HepG2 (cell line): ENCODE data around the gene NOM1. TPM values are rescaled to one million over a fixed set of nuclear protein-coding genes. Genes with fewer than 3 reads are reported as not detected.

ENCODE experiments used
- EP300 ChIP-seq, 3 experiments: sonication (generic) in 1 of 3; formaldehyde crosslinking in 1 of 3; IDR thresholded peaks; 2 replicates each; pipeline versions ENCODE4 v1.5.1 to v1.6.1; 2011 to 2020; ENCODE audit warnings: low read depth in 2 of 3, low read length in 2 of 3, borderline replicate concordance in 1 of 3, improper control_type of control experiment in 1 of 3, mild to moderate bottlenecking in 1 of 3, missing genetic modification reagents in 1 of 3, moderate library complexity in 1 of 3
- FOXA1 ChIP-seq, 2 experiments: fragments of 450-650 bp in 1 of 2; sonication (generic) in 1 of 2; formaldehyde crosslinking in 1 of 2; IDR thresholded peaks; 2 replicates each; pipeline versions ENCODE4 v1.4.0 to v1.6.1; 2016 to 2020; ENCODE audit warnings: missing genetic modification reagents in 1 of 2
- HDAC2 ChIP-seq: sonication (generic); formaldehyde crosslinking; IDR thresholded peaks from 2 replicates; pipeline ENCODE4 v1.4.0; 2020; ENCODE audit warnings: missing genetic modification reagents
- KLF9 ChIP-seq: IDR thresholded peaks from 2 replicates; pipeline ENCODE4 v1.6.1; 2016; ENCODE audit warnings: low read depth
- MAZ ChIP-seq, 2 experiments: sonication (generic) in 1 of 2; formaldehyde crosslinking in 1 of 2; IDR thresholded peaks; 2 replicates each; pipeline versions ENCODE4 v1.5.0 to v1.6.1; 2012 to 2020; ENCODE audit warnings: low read depth in 2 of 2, mild to moderate bottlenecking in 2 of 2, borderline replicate concordance in 1 of 2, improper control_type of control experiment in 1 of 2, low read length in 1 of 2, missing genetic modification reagents in 1 of 2, moderate library complexity in 1 of 2
- NFIB ChIP-seq: sonication (generic); formaldehyde crosslinking; IDR thresholded peaks from 2 replicates; pipeline ENCODE4 v1.9.0; 2021; ENCODE audit warnings: missing genetic modification reagents, mild to moderate bottlenecking, borderline replicate concordance
- SKI ChIP-seq: fragments of 450-650 bp; IDR thresholded peaks from one replicate; pipeline ENCODE4 v1.6.1; 2018; ENCODE audit warnings: mild to moderate bottlenecking; ENCODE audit not compliant: partially characterized antibody
- SMC3 ChIP-seq: IDR thresholded peaks from 2 replicates; pipeline ENCODE4 v1.6.1; 2011; ENCODE audit warnings: low read length, improper control_type of control experiment
- SUZ12 ChIP-seq: fragments of 150-350 bp; IDR thresholded peaks from 2 replicates; pipeline ENCODE4 v1.6.1; 2014; ENCODE audit warnings: low read depth, low read length
- TBX3 ChIP-seq: fragments of 450-650 bp; IDR thresholded peaks from 2 replicates; pipeline ENCODE4 v1.6.1; 2017; ENCODE audit warnings: antibody characterized with exemption, mild to moderate bottlenecking, inconsistent platforms, borderline replicate concordance
- WIZ ChIP-seq: sonication (generic); formaldehyde crosslinking; IDR thresholded peaks from 2 replicates; pipeline ENCODE4 v1.5.1; 2020; ENCODE audit warnings: mild to moderate bottlenecking, missing genetic modification reagents
- ZMYM4 ChIP-seq: sonication (generic); formaldehyde crosslinking; IDR thresholded peaks from 2 replicates; pipeline ENCODE4 v1.8.1; 2023; ENCODE audit warnings: mild to moderate bottlenecking, missing genetic modification reagents
- ZNF292 ChIP-seq: sonication (generic); formaldehyde crosslinking; IDR thresholded peaks from 2 replicates; pipeline ENCODE4 v1.8.1; 2022; ENCODE audit warnings: mild to moderate bottlenecking, low read depth, missing genetic modification reagents, borderline replicate concordance
- ZNF441 ChIP-seq: sonication (generic); formaldehyde crosslinking; IDR thresholded peaks from 2 replicates; pipeline ENCODE4 v1.7.0; 2021; ENCODE audit warnings: missing genetic modification reagents, borderline replicate concordance
- ZNF616 ChIP-seq: sonication (generic); formaldehyde crosslinking; IDR thresholded peaks from 2 replicates; pipeline ENCODE4 v1.5.0; 2020; ENCODE audit warnings: low read depth, mild to moderate bottlenecking, missing genetic modification reagents
- ZNF776 ChIP-seq: sonication (generic); formaldehyde crosslinking; IDR thresholded peaks from 2 replicates; pipeline ENCODE4 v1.4.0; 2020; ENCODE audit warnings: mild to moderate bottlenecking, missing genetic modification reagents
- ZNF850 ChIP-seq: sonication (generic); formaldehyde crosslinking; conservative IDR thresholded peaks from 2 replicates; pipeline ENCODE4 v1.9.0; 2021; ENCODE audit warnings: mild to moderate bottlenecking, missing genetic modification reagents
- polyA plus RNA-seq, 8 experiments: library from polyadenylated mRNA; depleted of rRNA in 3 of 8; stranded (reverse) in 7 of 8; unstranded in 1 of 8; fragments of >200 nt; fragmentation: Illumina TruSeq in 4 of 8; extraction: Trizol in 4 of 8; gene quantifications; 2 replicates each; pipeline versions ENCODE4 v1.2.1 to v1.2.3, GENCODE V29; 2011 to 2016; ENCODE audit warnings: low read depth in 4 of 8, missing spikeins in 1 of 8, mixed read lengths in 1 of 8; ENCODE audit not compliant: insufficient read depth in 1 of 8
- total RNA-seq, 5 experiments: library from RNA; depleted of rRNA; stranded (reverse); fragments of >200 nt; fragmentation: Illumina TruSeq; extraction: Trizol; gene quantifications; 2 replicates each; pipeline ENCODE4 v1.2.3, GENCODE V29; 2016; ENCODE audit warnings: low read depth in 1 of 5
- TF ChIP-seq, protein P1 (sequence below): sonication (generic); formaldehyde crosslinking; IDR thresholded peaks from 2 replicates; pipeline ENCODE4 v1.5.1; 2020; ENCODE audit warnings: mild to moderate bottlenecking, missing genetic modification reagents, moderate library complexity
- TF ChIP-seq, protein P2 (sequence below): IDR thresholded peaks from 2 replicates; pipeline ENCODE4 v1.6.1; 2012; ENCODE audit warnings: low read depth, low read length, improper control_type of control experiment
- TF ChIP-seq, protein P3 (sequence below): sonication (generic); formaldehyde crosslinking; IDR thresholded peaks from 2 replicates; pipeline ENCODE4 v1.5.0; 2020; ENCODE audit warnings: mild to moderate bottlenecking, missing genetic modification reagents

NOM1 gene
- total and polyA plus RNA-seq, 2 of the 13 experiments (the other 11 are each of a cell fraction or from before 2014, with no cell fraction given) = 14.2 to 26.2 TPM

DNA sequence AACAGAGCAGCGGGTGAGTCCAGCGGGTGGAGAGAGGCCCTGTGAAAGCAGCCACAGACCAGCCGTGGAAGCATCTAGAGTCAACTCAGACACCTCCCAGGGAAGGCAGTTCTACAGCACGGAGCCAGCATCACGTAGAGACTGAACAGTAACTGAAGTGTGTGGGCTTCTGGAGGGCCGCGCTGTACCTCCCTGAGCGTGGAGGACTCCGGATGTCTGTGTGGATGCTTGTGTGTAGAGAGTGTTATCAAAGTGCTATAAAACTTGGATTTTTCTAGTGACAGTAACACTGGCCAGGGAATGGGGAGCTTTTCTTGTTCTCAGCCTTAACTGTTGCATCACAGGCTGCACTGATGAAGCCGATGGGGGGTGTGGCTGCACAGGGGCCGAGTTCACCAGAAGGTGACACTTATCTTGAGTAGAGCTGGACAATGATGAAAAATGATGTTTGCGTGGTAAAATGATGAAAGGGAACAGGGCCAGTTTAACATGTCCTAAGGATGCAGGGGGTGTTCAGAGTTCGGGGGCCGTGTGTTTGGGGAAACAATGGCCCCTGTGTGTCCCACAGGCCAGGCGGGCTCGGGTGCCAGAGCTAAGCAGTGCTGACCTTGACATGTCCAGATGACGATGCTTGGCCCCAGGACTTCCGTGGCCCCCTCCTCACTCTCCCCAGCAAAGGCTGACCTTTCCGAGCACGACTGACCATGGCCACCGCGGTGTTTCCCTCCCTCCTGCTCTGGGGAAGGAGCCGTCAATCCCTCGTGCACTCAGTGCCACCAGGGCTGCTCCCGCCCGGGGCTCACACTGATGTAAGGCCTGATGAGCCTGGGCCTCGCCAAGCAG lies 39.1 kb downstream of the NOM1 start (continued):
- no peak for TF ChIP-seq ZNF850
- no peak for TF ChIP-seq FOXA1 (IDR thresholded peaks at IDR 0.05)
- TF ChIP-seq FOXA1 (CRISPR knock-in tag; IDR thresholded peaks at IDR 0.05) = peak; percentile 72
- no peak for TF ChIP-seq ZNF776 (CRISPR knock-in tag)
- no peak for TF ChIP-seq WIZ
- TF ChIP-seq, protein P1, sequence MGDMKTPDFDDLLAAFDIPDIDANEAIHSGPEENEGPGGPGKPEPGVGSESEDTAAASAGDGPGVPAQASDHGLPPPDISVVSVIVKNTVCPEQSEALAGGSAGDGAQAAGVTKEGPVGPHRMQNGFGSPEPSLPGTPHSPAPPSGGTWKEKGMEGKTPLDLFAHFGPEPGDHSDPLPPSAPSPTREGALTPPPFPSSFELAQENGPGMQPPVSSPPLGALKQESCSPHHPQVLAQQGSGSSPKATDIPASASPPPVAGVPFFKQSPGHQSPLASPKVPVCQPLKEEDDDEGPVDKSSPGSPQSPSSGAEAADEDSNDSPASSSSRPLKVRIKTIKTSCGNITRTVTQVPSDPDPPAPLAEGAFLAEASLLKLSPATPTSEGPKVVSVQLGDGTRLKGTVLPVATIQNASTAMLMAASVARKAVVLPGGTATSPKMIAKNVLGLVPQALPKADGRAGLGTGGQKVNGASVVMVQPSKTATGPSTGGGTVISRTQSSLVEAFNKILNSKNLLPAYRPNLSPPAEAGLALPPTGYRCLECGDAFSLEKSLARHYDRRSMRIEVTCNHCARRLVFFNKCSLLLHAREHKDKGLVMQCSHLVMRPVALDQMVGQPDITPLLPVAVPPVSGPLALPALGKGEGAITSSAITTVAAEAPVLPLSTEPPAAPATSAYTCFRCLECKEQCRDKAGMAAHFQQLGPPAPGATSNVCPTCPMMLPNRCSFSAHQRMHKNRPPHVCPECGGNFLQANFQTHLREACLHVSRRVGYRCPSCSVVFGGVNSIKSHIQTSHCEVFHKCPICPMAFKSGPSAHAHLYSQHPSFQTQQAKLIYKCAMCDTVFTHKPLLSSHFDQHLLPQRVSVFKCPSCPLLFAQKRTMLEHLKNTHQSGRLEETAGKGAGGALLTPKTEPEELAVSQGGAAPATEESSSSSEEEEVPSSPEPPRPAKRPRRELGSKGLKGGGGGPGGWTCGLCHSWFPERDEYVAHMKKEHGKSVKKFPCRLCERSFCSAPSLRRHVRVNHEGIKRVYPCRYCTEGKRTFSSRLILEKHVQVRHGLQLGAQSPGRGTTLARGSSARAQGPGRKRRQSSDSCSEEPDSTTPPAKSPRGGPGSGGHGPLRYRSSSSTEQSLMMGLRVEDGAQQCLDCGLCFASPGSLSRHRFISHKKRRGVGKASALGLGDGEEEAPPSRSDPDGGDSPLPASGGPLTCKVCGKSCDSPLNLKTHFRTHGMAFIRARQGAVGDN (CRISPR knock-in tag) = peak; percentile 94
- TF ChIP-seq, protein P2, sequence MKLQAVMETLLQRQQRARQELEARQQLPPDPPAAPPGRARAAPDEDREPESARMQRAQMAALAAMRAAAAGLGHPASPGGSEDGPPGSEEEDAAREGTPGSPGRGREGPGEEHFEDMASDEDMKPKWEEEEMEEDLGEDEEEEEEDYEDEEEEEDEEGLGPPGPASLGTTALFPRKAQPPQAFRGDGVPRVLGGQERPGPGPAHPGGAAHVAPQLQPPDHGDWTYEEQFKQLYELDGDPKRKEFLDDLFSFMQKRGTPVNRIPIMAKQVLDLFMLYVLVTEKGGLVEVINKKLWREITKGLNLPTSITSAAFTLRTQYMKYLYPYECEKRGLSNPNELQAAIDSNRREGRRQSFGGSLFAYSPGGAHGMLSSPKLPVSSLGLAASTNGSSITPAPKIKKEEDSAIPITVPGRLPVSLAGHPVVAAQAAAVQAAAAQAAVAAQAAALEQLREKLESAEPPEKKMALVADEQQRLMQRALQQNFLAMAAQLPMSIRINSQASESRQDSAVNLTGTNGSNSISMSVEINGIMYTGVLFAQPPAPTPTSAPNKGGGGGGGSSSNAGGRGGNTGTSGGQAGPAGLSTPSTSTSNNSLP = no peak
- TF ChIP-seq ZMYM4 (CRISPR knock-in tag) = peak; percentile 72
- TF ChIP-seq SUZ12 = no peak
- TF ChIP-seq ZNF292 = peak; percentile 69; the same call in 1 of the 2 replicates
- TF ChIP-seq NFIB (CRISPR knock-in tag) = no peak
- peak in 1 of 2 experiments; percentile 89; a peak in 3 of 4 replicates for TF ChIP-seq EP300 (IDR thresholded peaks at IDR 0.05; ENCODE audit: low read depth in 2 of 2, low read length in 2 of 2)
- peak; percentile 91 for TF ChIP-seq EP300 (CRISPR knock-in tag; IDR thresholded peaks at IDR 0.05; ENCODE audit: borderline replicate concordance)
- TF ChIP-seq ZNF441 (CRISPR knock-in tag) = no peak
- peak; percentile 60; the same call in 1 of the 2 replicates for TF ChIP-seq MAZ (IDR thresholded peaks at IDR 0.05; ENCODE audit: borderline replicate concordance, low read depth, low read length)
- TF ChIP-seq MAZ (CRISPR knock-in tag; IDR thresholded peaks at IDR 0.05; ENCODE audit: low read depth) = peak; percentile 82
- 0 out of 2 replicates have a peak, but pooled peaks have one; percentile 46 for TF ChIP-seq ZNF616 (CRISPR knock-in tag)
- no peak for TF ChIP-seq KLF9 (CRISPR knock-in tag)
- no peak for TF ChIP-seq SMC3
- peak; percentile 68; the same call in 1 of the 2 replicates for TF ChIP-seq TBX3
- TF ChIP-seq, protein P3, sequence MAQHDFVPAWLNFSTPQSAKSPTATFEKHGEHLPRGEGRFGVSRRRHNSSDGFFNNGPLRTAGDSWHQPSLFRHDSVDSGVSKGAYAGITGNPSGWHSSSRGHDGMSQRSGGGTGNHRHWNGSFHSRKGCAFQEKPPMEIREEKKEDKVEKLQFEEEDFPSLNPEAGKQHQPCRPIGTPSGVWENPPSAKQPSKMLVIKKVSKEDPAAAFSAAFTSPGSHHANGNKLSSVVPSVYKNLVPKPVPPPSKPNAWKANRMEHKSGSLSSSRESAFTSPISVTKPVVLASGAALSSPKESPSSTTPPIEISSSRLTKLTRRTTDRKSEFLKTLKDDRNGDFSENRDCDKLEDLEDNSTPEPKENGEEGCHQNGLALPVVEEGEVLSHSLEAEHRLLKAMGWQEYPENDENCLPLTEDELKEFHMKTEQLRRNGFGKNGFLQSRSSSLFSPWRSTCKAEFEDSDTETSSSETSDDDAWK = no peak
- TF ChIP-seq SKI = no peak
- peak; percentile 61 for TF ChIP-seq HDAC2 (CRISPR knock-in tag)
